Activated CD8-positive, alpha-beta T cell treated with anti-CD3 and anti-CD28 coated beads for 36 hours (primary cell): Measurements from ENCODE around the gene GALNT9. TPM values are rescaled to one million over a fixed set of nuclear protein-coding genes. Genes with fewer than 3 reads are reported as not detected.

Source experiments
- ATAC-seq: fragments of 200-7000 bp; cut with Tn5 transposase; one replicate; pipeline ENCODE4 v1.10.0; 2021; ENCODE audit warnings: mild to moderate bottlenecking, moderate library complexity
- CTCF ChIA-PET: fragments of 350-600 bp; sonication (Branson Sonifier 250); formaldehyde crosslinking; loops from one replicate; lab custom pipeline; 2021; ENCODE audit warnings: antibody characterized with exemption; lab: Charles Lee
- POLR2A ChIA-PET: fragments of 350-600 bp; sonication (Branson Sonifier 250); formaldehyde crosslinking; loops from one replicate; lab custom pipeline; 2021; ENCODE audit warnings: antibody characterized with exemption; lab: Charles Lee
- DNase-seq: peaks from one replicate; pipeline ENCODE4 v3.0.0-alpha.2; 2020
- H3K27ac Mint-ChIP-seq: one replicate; pipeline ENCODE4 v1.8.0; 2021; ENCODE audit warnings: mild to moderate bottlenecking, mixed read lengths
- H3K27me3 Mint-ChIP-seq: one replicate; pipeline ENCODE4 v1.8.0; 2021; ENCODE audit warnings: mixed read lengths
- H3K36me3 Mint-ChIP-seq: one replicate; pipeline ENCODE4 v1.8.0; 2021; ENCODE audit warnings: low read depth, mixed read lengths
- H3K4me1 Mint-ChIP-seq: one replicate; pipeline ENCODE4 v1.8.0; 2021; ENCODE audit warnings: low read depth, mixed read lengths
- H3K4me3 Mint-ChIP-seq: one replicate; pipeline ENCODE4 v1.8.0; 2021; ENCODE audit warnings: mild to moderate bottlenecking, moderate library complexity, mixed read lengths
- H3K9me3 Mint-ChIP-seq: one replicate; pipeline ENCODE4 v1.8.0; 2021; ENCODE audit warnings: mixed read lengths
- CTCF ChIP-seq: fragments of 200-600 bp; IDR thresholded peaks from one replicate; pipeline ENCODE4 v1.8.0; 2022; ENCODE audit warnings: antibody characterized with exemption, mild to moderate bottlenecking
- intact Hi-C: fragments of 100-400 bp; cut with micrococcal nuclease; formaldehyde crosslinking; loops from one replicate; pipeline ENCODE4 v1.10.0; 2022
- total RNA-seq, 2 experiments: library from RNA; stranded (reverse); gene quantifications; one replicate each; pipeline ENCODE4 v1.2.3, GENCODE V29; 2021

GALNT9 gene
- total RNA-seq, 2 experiments from 2014 or later = not detected

GRCh38 chr12:132287391-132288238 is 41.8 kb downstream of the GALNT9 start:
- Mint-ChIP-seq H3K36me3 (no peaks in the 10 kb centered on the region), H3K27ac (no peak overlapping the region), H3K4me3 (no peak overlapping the region), H3K9me3 (peaks cover 1% of the 10 kb centered on the region), H3K27me3 (peaks cover 17% of the 10 kb centered on the region), H3K4me1 (no peaks in the 10 kb centered on the region)
- ChIA-PET POLR2A (no interaction called here), CTCF (no interaction called here)
- TF ChIP-seq CTCF = no peak
- intact Hi-C loops = no loop called here
- DNase-seq (no peak), ATAC-seq (no peak)

GRCh38 chr12:132286912-132287311 is 42.5 kb downstream of the GALNT9 start:
- DNase-seq (no peak), ATAC-seq (no peak)
- no peaks in the 10 kb centered on the region for H3K4me1 Mint-ChIP-seq
- H3K27me3 Mint-ChIP-seq = peaks cover 17% of the 10 kb centered on the region
- H3K27ac Mint-ChIP-seq = no peak overlapping the region
- intact Hi-C loops = no loop called here
- POLR2A ChIA-PET = no interaction called here
- H3K36me3 Mint-ChIP-seq = no peaks in the 10 kb centered on the region
- no peak overlapping the region for H3K4me3 Mint-ChIP-seq
- CTCF ChIA-PET = no interaction called here
- no peak for TF ChIP-seq CTCF
- H3K9me3 Mint-ChIP-seq = no peaks in the 10 kb centered on the region

GRCh38 chr12:132285991-132286681 is 43.3 kb downstream of the GALNT9 start:
- H3K4me3 Mint-ChIP-seq = no peak overlapping the region
- DNase-seq = no peak
- no peak overlapping the region for H3K27ac Mint-ChIP-seq
- ATAC-seq = no peak
- no peak for TF ChIP-seq CTCF
- H3K4me1 Mint-ChIP-seq = no peaks in the 10 kb centered on the region
- intact Hi-C loops = no loop called here
- POLR2A ChIA-PET = no interaction called here
- no peaks in the 10 kb centered on the region for H3K9me3 Mint-ChIP-seq
- H3K27me3 Mint-ChIP-seq = peaks cover 17% of the 10 kb centered on the region
- no peaks in the 10 kb centered on the region for H3K36me3 Mint-ChIP-seq
- CTCF ChIA-PET = no interaction called here

GRCh38 chr12:132284827-132285741 is 44.3 kb downstream of the GALNT9 start:
- CTCF ChIA-PET = interaction anchor here (1.2 to 1.4 kb wide), 3 partner anchors 57 to 330 kb away, joined by 3 to 4 read pairs (median 4); no protein-coding TSS in a partner anchor
- POLR2A ChIA-PET = no interaction called here
- no peak for TF ChIP-seq CTCF
- intact Hi-C loops = no loop called here
- no peak for ATAC-seq
- H3K36me3 Mint-ChIP-seq = no peaks in the 10 kb centered on the region
- no peaks in the 10 kb centered on the region for H3K9me3 Mint-ChIP-seq
- peaks cover 18% of the 10 kb centered on the region for H3K27me3 Mint-ChIP-seq
- DNase-seq = no peak
- H3K4me1 Mint-ChIP-seq = no peaks in the 10 kb centered on the region
- H3K27ac Mint-ChIP-seq = no peak overlapping the region
- no peak overlapping the region for H3K4me3 Mint-ChIP-seq
